Uterus (tissue), 4 donors: ENCODE results near the gene CALML5. TPM values are rescaled to one million over a fixed set of nuclear protein-coding genes. Genes with fewer than 3 reads are reported as not detected.

Experiments
- DNase-seq, 2 donors: peaks; one replicate each; pipeline ENCODE4 v3.0.0-alpha.2; 2019 to 2020
- H3K27ac ChIP-seq, 2 donors: fragments of 200-600 bp; sonication (generic); 1 replicate in 1 of 2; 2 replicates in 1 of 2; pipeline ENCODE4 v1.5.1; 2016 to 2018
- H3K27me3 ChIP-seq, 2 donors: fragments of 200-600 bp; sonication (generic); one replicate each; pipeline ENCODE4 v1.5.1; 2018 to 2019; ENCODE audit warnings: control low read depth in 1 of 2
- H3K36me3 ChIP-seq, 2 donors: fragments of 200-600 bp; sonication (generic); one replicate each; pipeline ENCODE4 v1.5.1; 2019; ENCODE audit warnings: control low read depth in 1 of 2
- H3K4me1 ChIP-seq, 2 donors: fragments of 200-600 bp; sonication (generic); one replicate each; pipeline ENCODE4 v1.5.1; 2018 to 2019; ENCODE audit warnings: control low read depth in 1 of 2
- H3K4me3 ChIP-seq, 2 donors: fragments of 200-600 bp; sonication (generic); 1 replicate in 1 of 2; 2 replicates in 1 of 2; pipeline ENCODE4 v1.5.1; 2018 to 2019; ENCODE audit warnings: mild to moderate bottlenecking in 1 of 2
- H3K9me3 ChIP-seq, 2 donors: fragments of 200-600 bp; sonication (generic); one replicate each; pipeline ENCODE4 v1.5.1; 2019; ENCODE audit warnings: control low read depth in 1 of 2
- CTCF ChIP-seq, 4 experiments: fragments of 200-600 bp in 2 of 4; fragments of 450-650 bp in 2 of 4; sonication (generic) in 2 of 4; IDR thresholded peaks; one replicate each; pipeline ENCODE4 v1.5.1; 2016 to 2019; ENCODE audit warnings: antibody characterized with exemption in 4 of 4, mild to moderate bottlenecking in 2 of 4, moderate library complexity in 1 of 4
- POLR2A ChIP-seq, 2 donors: fragments of 450-650 bp; IDR thresholded peaks; one replicate each; pipeline ENCODE4 v1.6.1; 2016; ENCODE audit warnings: antibody characterized with exemption in 2 of 2, mild to moderate bottlenecking in 1 of 2, moderate library complexity in 1 of 2
- intact Hi-C: fragments of 100-400 bp; cut with DNase I; formaldehyde crosslinking; loops from one replicate; pipeline ENCODE4 v1.15.1; 2023; ENCODE audit warnings: low total_unique reads
- total RNA-seq, 4 donors: library from RNA; depleted of rRNA in 3 of 4; stranded (reverse); fragments of >200 nt in 3 of 4; gene quantifications; one replicate each; pipeline versions ENCODE4 v1.1.0 to v1.2.4, GENCODE V29; 2014 to 2023
- donor health status: DM: yes; HTN: yes; CAD: no.

Gene CALML5
- total RNA-seq, 4 donors from 2014 or later, result not detected

- no peak overlapping the region for H3K27ac ChIP-seq
- H3K4me1 ChIP-seq, result no peaks in the 10 kb centered on the region
- H3K27me3 ChIP-seq, result no peaks in the 10 kb centered on the region
- no peaks in the 10 kb centered on the region for H3K9me3 ChIP-seq
- TF ChIP-seq POLR2A (IDR thresholded peaks at IDR 0.05) (no peak), CTCF (IDR thresholded peaks at IDR 0.05) (no peak)
- intact Hi-C loops, result no loop called here
- DNase-seq, result no peak
- no peak overlapping the region for H3K4me3 ChIP-seq
- H3K36me3 ChIP-seq, result no peaks in the 10 kb centered on the region
Observed at GRCh38 chr10:5533098-5533731, 33.8 kb upstream of the CALML5 start.

DNA sequence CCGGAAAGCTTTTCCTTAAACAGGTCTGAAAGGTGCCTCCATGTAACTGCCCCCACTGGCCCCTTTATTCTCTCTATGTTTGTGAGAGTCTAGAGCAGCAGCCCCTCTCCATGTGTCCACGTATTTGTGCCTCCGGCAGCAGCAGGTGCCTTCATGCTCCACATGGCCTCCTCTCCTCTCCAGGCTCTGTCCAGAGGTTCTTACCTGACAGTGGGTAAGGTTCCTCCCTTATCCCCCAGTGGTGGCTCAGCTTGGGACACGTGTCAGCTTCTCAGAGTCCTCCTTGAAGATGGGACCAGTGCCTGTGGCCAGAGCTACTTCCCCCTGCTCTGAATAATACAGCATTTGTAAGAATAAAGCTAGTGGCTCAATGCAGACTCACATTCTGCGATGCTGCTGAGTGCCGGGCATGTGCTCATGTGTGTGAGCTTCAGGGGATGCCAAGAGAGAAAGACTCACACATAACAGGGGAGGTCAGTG, 33.3 kb upstream of the CALML5 start:
- Histone ChIP-seq H3K27ac (no peak overlapping the region), H3K36me3 (no peaks in the 10 kb centered on the region), H3K9me3 (no peaks in the 10 kb centered on the region), H3K4me1 (no peaks in the 10 kb centered on the region), H3K4me3 (no peak overlapping the region), H3K27me3 (no peaks in the 10 kb centered on the region)
- no peak for DNase-seq
- intact Hi-C loops, result no loop called here
- TF ChIP-seq CTCF (IDR thresholded peaks at IDR 0.05), result no peak
- TF ChIP-seq POLR2A (IDR thresholded peaks at IDR 0.05), result no peak

- no peaks in the 10 kb centered on the region for H3K27me3 ChIP-seq
- no peaks in the 10 kb centered on the region for H3K9me3 ChIP-seq
- H3K4me1 ChIP-seq, result no peaks in the 10 kb centered on the region
- no peaks in the 10 kb centered on the region for H3K36me3 ChIP-seq
- no peak overlapping the region for H3K27ac ChIP-seq
- intact Hi-C loops, result no loop called here
- H3K4me3 ChIP-seq, result no peak overlapping the region
- no peak for DNase-seq
- TF ChIP-seq POLR2A (IDR thresholded peaks at IDR 0.05), result no peak
- TF ChIP-seq CTCF (IDR thresholded peaks at IDR 0.05), result no peak
Observed at GRCh38 chr10:5532307-5532605, 32.9 kb upstream of the CALML5 start.

GRCh38 chr10:5531558-5532306, 32.4 kb upstream of the CALML5 start:
- Histone ChIP-seq H3K4me3 (no peak overlapping the region), H3K27me3 (no peaks in the 10 kb centered on the region), H3K4me1 (no peaks in the 10 kb centered on the region), H3K9me3 (no peaks in the 10 kb centered on the region), H3K36me3 (no peaks in the 10 kb centered on the region), H3K27ac (no peak overlapping the region)
- intact Hi-C loops, result no loop called here
- no peak for DNase-seq
- no peak for TF ChIP-seq CTCF (IDR thresholded peaks at IDR 0.05)
- TF ChIP-seq POLR2A (IDR thresholded peaks at IDR 0.05), result no peak

DNA sequence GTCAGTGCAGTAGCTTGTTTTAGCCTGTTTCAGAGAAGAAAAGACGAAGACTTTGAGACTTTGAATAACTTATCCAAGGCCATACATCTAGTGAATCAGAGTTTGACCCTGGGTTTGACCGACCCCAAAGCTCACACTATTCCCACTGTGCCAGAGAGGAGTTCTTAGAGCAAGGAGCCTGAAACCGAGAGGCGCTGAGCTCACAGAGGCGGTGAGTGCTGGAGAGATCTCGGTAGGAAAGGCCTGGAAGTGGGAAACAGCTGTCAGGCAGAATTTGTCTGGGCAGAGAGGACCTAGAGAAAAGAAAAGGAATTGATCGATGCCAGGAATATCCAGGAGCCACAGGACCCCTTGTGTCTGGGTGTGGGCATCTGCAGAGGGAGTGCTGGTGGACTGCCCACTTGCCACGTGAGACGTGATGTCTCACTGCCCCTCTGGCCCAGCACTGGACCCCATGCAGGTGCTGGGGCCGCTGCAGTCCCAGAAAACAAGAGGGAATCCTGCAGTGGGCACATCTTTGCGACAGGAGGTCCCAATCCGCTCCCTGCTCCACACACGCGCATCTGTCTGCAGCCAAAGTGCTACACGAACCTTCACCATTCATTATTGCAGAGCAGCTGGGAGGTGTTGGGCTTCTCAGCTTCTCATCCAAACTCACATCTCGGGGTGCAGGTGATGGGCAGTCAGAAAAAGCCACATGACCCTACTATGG, 31.6 kb upstream of the CALML5 start:
- intact Hi-C loops, result no loop called here
- no peak for DNase-seq
- H3K9me3 ChIP-seq, result no peaks in the 10 kb centered on the region
- H3K36me3 ChIP-seq, result no peaks in the 10 kb centered on the region
- no peaks in the 10 kb centered on the region for H3K27me3 ChIP-seq
- no peak overlapping the region for H3K4me3 ChIP-seq
- no peak for TF ChIP-seq CTCF (IDR thresholded peaks at IDR 0.05)
- TF ChIP-seq POLR2A (IDR thresholded peaks at IDR 0.05), result no peak
- no peak overlapping the region for H3K27ac ChIP-seq
- H3K4me1 ChIP-seq, result no peaks in the 10 kb centered on the region
